Astrocyte of the spinal cord (primary cell): Measurements from ENCODE around the gene SHC3.
A peak's percentile ranks its signal among the peaks of the same experiment; 100 is the strongest.

Source experiments
- DNase-seq: peaks from one replicate; pipeline ENCODE4 v3.0.0; 2011; ENCODE audit warnings: low read depth, low spot score
- H3K4me3 ChIP-seq: 2 replicates; pipeline ENCODE4 v1.5.1; 2011; ENCODE audit warnings: low read depth, mild to moderate bottlenecking, low read length, moderate library complexity
- CTCF ChIP-seq: IDR thresholded peaks from 2 replicates; pipeline ENCODE4 v1.5.1; 2012; ENCODE audit warnings: low read depth, mild to moderate bottlenecking, low read length, inconsistent platforms
- in situ Hi-C: cut with HindIII; loops from 2 replicates; pipeline ENCODE4 v1.10.0; 2017; ENCODE audit warnings: low sequenced_read_pairs

Gene SHC3

GRCh38 chr9:89172398-89172797 is 6.2 kb downstream of the SHC3 start:
- in situ Hi-C loops, result no loop called here

GRCh38 chr9:89171693-89172092 is 6.9 kb downstream of the SHC3 start:
- no peak overlapping the region for H3K4me3 ChIP-seq
- in situ Hi-C loops, result no loop called here
- TF ChIP-seq CTCF, result peak; percentile 4
- DNase-seq, result no peak

More at GRCh38 chr9:89172398-89172797, 6.2 kb downstream of the SHC3 start:
- TF ChIP-seq CTCF, result no peak
- no peak for DNase-seq
- H3K4me3 ChIP-seq, result no peak overlapping the region

GRCh38 chr9:89171231-89171630 is 7.4 kb downstream of the SHC3 start:
- TF ChIP-seq CTCF, result no peak
- no peak overlapping the region for H3K4me3 ChIP-seq
- no peak for DNase-seq
- in situ Hi-C loops, result no loop called here

- DNase-seq, result no peak
- in situ Hi-C loops, result no loop called here
- no peak overlapping the region for H3K4me3 ChIP-seq
- no peak for TF ChIP-seq CTCF
Observed at GRCh38 chr9:89168901-89169813, 9.5 kb downstream of the SHC3 start.

- H3K4me3 ChIP-seq, result no peak overlapping the region
- TF ChIP-seq CTCF, result no peak
- in situ Hi-C loops, result no loop called here
- no peak for DNase-seq
Observed at GRCh38 chr9:89167788-89168187, 10.8 kb downstream of the SHC3 start.

- DNase-seq, result no peak
- in situ Hi-C loops, result no loop called here
- no peak for TF ChIP-seq CTCF
- H3K4me3 ChIP-seq, result no peak overlapping the region
Observed at GRCh38 chr9:89166852-89167251, 11.8 kb downstream of the SHC3 start.
